Measurements from ENCODE around the gene CFHR3.
"Not testable (repeated sequence)": the region's sequence is repeated elsewhere in the genome, so short reads cannot be mapped to it uniquely, and the experiment has no call there.

CFHR3 gene

DNA sequence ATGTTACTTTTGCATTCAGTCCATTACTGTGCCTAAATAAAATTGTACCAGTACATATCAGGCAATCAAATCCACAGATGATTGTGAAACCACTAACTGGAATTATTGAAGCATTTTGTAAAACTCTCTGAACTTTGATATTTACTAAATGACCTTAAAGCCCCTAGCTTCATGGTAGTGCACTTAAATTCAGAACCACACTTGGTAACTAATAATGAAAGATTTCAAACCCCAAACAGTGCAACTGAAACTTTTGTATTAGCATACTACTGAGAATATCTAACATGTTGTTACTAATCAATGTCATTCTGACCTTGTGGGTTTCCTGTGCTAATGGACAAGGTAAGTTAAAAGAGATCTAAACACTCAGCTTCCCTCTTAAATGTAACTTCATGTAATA, at the start of gene CFHR3:
TSS of gene CFHR3 (plus strand) at position 238 of the 400 bp plus-strand sequence. CDS start at position 285, 47 bp downstream.
- DNase-seq, result no peak

DNA sequence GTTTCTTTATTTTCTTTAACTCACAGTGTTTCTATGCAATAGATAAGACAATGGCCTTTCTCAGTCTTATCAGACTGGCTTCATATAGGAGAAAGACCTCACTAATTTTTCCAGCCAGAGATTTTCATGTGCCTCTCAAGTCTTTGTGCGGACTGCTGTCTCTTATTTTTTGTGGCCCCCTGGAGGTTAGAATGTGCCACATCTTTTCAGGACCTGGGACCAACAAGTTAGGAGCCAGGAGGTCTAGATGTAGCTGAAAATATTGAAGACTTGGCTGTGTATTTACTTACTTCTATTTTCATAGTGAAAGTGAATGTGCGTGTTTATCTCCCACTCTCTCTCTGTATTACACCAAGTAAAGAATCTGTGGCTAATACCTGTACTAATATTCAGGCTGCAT, 42.1 kb upstream of the CFHR3 start:
- DNase-seq, result no peak

DNA sequence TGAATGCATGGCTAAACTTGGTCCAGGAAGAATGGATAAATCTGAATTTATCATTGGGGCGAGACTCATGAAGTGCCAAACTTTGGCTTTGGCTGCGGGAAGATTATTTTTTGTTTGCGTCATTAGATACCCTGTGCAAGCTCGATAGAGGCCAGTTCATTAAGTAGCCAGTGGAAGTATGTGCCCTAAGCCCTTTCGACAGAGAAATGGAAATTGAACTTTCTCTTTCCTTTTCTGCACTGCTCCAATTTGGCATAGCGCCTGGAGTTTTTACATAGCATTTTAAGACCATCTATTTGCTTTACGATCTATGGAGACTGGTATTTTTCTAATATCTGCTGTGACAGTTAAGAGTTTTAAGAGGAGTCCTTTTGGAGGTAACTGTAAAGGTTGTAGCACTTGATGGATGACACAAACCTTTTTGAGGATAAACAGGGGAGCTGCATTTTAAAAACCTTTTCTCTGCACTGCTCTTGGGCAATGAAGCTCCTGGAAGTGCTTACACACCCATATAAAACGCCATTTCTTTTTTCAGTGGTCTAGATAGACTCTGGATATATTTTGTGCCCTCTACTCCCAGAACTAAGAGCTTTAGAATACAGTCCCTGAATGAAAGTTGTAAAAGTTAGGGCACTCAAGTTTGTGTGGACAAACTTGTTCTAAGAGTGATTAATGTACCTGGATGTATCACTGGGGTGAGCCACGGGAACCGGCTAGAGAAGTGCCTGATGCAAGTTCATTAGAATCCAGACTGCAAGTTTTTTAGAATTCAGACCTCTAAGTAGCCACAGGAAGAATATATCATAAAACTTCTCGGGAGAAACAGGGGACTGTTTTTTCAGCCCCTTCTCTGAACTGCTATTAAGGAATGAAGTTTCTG, 41.3 kb upstream of the CFHR3 start:
- DNase-seq, result no peak

DNA sequence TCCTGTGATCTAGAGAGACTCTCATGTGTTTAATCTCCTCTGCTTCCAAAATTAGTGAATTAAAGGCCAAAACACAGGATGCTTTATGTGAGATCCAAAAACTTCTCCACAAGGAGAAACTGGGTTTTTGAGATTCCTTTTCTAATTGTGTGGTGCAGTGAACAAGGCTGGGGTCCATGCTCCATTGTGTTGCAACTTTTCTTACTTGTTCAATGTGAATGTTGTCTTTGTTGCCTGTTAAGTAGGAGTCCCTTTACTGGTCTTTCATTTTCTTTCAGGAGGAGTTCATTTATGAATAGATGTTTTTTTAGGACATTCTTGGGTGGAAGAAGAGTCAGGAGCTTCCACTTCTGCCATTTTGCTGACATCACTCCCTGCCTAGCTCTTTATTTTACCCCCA, 40.6 kb upstream of the CFHR3 start:
- DNase-seq, result no peak

DNA sequence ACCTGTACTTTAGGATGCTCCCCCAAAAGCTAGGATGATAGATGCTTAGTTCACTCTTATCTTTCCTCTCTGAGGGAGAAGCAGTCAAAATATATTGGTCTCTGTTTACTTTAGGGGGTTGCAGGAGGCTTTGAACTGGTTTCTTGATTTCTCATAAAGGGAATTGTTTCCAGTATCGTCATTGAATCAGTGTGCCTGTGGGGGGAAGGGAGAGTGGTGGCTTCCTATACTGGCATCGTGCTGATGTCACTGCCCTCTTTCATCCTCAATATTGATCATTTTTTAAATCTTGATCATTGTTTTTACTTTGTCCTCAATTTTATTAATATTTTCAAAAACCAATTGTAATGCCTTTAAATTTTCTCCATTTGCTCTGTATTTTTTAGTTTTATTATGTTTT, 40.2 kb upstream of the CFHR3 start:
- no peak for DNase-seq

DNA sequence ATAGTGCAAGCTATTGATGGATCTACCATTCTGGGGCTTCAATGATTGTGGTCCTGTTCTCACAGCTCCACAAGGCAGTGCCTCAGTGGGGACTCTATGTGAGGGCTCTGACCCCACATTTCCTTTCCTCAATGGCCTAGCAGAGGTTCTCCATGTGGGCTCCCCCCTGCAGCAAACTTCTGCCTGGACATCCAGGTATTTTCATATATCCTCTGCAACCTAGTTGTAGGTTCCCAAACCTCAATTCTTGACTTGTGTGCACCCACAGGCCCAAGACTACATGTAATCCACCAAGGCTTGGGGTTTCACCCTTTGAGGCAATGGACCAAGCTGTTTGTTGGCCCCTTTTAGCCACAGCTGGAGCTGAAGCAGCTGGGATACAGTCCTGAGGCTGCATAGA, 35.9 kb upstream of the CFHR3 start:
- DNase-seq, result no peak

DNA sequence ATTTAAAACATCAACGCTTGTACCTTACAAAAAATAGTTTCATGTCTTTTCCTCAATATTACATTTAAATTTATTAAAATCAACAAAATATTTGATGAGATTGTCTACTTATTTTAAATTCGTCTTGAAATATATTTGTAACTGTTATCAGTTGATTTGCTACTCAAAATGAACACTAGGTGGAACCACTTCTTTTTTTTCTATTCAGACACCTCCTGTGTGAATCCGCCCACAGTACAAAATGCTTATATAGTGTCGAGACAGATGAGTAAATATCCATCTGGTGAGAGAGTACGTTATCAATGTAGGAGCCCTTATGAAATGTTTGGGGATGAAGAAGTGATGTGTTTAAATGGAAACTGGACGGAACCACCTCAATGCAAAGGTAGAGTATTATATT, 31.4 kb upstream of the CFHR3 start:
- DNase-seq, result not testable (repeated sequence)

DNA sequence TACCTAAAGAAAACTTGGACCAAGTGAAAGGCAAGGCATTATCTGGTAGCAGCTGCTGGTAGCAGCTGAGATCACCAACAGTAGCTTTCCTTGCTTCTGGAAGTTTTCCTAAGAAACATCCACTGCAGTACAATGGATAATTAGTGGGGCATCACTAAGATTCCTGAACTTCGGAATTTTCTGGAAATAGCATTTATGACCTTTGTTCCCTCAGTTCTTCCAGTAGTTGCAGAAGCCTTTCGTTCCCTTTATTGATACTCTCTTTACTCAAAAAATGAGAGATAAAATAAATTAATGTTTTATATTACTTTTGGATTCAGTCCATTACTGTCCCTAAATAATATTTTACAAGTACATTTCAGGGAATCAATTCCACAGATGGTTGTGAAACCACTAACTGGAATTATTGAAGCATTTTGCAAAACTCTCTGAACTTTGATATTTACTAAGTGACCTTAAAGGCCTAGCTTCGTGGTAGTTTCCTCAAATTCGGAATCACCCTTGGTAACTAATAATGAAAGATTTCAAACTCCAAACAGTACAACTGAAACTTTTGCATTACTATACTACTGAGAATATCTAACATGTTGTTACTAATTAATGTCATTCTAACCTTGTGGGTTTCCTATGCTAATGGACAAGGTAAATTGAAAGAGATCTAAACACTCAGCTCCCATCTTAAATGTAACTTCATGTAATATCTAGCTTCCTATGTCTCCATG, 9.5 kb upstream of the CFHR3 start:
- not testable (repeated sequence) for DNase-seq

DNA sequence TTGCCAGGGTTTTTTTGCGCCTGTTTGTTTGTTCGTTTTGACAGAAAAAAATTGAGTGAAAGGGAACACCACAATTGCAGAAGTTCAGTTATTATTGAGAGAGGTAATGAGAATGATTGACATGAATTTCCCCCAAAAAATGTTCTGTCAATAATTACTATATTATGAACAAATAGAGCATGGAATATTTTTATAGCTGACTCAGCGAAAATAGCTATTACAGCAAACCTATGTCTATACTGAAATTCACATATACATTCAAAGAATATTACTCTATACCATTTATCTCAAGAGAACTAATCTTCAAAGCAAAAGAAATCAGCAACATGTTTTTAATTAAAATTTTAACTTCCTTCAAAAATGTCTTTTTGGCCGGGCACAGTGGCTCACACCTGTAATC, 4.8 kb upstream of the CFHR3 start:
- not testable (repeated sequence) for DNase-seq

DNA sequence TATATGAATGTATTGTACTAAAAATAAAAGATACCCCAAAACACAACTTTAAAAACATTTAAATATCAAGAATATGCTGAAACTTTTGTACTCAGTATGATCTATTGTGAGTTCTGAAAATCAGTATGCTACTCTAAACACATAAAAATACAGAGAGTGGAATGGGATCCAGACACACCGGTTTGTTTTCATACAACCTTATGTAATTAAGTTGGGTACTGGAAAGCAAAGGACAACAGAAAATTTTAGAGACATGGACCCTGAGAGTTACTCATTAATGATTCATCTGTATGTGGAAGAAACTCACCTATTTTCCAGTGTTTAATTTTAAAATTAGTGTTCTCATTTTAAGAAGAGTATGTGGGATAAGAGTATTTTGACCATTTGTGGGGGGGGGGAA, 927 bp upstream of the CFHR3 start:
- DNase-seq, result no peak

DNA sequence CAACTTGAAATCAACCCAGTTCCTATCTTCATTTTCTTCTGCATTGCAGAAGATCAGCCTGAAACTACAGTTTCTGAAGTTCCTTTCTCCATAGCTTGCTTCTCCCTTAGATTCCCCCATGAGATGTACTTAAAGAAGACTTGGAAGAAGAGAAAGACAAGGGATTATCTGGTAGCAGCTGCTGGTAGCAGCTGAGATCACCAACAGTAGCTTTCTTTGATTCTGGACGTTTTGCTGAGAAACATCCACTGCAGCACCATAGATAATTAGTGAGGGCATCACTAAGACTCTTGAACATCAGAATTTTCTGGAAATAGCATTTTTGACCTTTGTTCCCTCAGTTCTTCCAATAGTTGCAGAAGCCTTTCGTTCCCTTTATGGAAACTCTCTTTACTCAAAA, 465 bp upstream of the CFHR3 start:
- no peak for DNase-seq

DNA sequence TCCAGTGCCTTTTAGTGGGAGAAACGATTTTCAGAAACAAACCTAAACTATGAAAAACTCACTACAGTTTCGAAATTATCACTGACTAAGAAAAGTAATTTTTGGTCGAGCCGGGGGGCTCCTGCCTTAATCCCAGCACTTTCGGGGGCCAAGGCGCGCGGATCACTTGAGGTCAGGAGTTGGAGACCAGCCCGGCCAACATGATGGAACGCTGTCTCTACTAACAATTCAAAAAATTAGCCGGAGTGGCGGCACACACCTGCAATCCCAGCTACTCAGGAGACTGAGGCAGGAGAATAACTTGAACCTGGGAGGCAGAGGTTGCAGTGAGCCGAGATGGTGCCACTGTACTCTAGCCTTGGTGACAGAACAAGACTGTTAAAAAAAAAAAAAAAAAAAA, 3.0 kb downstream of the CFHR3 start:
- no peak for DNase-seq

DNA sequence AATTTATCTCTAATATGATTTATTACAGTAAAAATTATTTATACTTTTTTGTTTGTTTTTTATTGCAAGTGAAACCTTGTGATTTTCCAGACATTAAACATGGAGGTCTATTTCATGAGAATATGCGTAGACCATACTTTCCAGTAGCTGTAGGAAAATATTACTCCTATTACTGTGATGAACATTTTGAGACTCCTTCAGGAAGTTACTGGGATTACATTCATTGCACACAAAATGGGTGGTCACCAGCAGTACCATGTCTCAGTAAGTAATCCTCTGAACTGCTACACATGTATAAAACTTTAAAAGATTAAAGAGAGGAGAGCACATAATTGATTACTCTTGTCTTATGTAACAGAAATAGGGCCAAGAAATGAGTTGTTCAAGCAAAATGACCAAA, 4.5 kb downstream of the CFHR3 start:
- DNase-seq, result no peak

DNA sequence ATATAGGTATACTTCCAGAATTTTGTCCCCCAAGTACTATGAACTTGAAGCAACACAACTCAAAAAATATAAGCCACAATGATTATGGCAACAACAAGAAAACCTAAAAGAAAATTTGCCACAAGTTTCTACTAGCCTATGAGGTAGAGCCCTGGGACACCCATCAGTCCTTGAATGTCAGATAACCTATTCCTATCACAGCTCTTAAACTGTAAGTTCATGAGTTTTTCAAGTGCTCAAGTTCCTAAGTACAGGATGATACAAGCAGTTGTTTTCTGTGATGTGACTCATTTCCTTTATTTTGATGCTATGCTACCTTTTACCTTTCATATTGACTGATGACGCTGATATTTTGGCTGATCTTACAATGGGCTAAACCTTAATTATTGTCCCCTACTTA, 16.6 kb downstream of the CFHR3 start:
- DNase-seq, result not testable (repeated sequence)

DNA sequence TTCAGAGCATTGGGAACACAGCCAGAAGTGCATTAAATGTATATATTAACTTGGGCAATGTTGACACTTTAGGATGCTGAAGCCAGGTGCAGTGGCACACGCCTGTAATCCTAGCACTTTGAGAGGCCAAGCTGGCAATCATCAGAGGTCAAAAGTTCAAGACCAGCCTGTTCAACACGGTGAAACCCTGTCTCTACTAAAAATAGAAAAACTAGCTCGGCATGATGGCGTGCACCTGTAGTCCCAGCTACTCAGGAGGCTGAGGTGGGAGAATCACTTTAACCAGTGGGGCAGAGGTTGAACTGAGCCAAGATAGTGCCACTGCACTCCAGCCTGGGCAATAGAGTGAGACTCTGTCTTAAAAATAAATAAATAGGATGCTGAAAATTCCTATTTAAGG, 19.5 kb downstream of the CFHR3 start:
- not testable (repeated sequence) for DNase-seq

DNA sequence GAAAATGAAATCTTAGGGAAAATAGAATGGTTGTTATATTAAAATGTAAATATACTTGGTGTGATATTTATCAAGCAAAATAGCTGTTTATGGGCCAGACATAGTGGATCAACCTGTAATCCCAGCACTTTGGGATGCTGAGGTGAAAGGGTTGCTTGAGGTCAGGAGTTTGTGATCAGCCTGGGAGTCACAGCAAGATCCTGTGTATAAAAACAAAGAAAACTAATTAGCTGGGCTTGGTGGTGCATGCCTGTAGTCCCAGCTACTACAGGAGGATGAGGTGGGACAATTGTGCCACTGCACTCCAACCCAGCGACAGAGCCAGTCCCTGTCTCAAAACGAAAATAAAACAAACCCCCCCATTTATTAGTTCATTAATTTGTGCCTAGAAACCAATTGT, 23.3 kb downstream of the CFHR3 start:
- DNase-seq, result no peak

DNA sequence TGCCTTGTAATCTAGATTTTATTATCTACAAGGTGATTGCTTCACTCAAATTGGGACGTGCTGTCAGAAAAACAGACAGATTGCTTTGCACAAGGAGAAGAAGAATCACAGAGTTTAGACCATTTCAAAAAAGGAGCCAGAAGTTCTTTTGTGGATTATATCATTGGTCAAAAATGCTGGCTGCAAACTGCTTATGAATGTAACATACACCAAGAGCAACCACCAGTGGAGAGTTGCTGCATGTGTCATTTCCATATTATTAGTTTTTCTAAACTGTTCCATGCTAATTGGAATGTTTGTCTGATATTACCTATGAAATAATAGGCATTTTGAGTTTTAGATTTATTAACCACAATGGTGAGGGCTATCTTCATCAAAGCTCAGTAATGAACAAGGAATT, 27.3 kb downstream of the CFHR3 start:
- not testable (repeated sequence) for DNase-seq

DNA sequence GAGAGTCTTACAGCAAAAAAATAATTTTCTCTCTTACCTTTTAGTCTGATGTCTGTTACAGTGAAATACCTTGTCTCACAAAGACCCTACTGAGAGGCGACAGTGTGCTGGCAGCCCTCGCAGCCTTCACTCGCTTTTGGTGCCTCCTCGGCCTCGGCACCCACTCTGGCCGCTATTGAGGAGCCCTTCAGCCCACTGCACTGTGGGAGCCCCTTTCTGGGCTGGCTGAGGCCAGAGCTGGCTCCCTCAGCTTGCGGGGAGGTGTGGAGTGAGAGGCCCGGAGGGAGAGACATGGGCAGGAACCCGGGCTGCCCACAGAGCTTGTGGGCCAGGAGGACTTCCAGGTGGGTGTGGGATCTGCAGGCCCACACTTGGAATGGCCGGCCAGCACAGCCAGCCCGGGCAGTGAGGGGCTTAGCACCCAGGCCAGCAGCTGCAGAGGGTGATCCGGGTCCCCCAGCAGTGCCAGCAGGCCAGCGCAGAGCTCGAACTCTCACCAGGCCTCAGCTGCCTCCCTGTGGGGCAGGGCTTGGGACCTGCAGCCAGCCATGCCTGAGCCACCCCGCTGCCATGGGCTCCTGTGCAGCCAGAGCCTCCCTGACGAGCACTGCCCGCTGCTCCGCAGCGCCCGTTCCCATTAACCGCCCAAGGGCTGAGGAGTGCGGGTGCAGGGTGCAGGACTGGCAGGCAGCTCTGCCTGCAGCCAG, 34.0 kb downstream of the CFHR3 start:
- no peak for DNase-seq

DNA sequence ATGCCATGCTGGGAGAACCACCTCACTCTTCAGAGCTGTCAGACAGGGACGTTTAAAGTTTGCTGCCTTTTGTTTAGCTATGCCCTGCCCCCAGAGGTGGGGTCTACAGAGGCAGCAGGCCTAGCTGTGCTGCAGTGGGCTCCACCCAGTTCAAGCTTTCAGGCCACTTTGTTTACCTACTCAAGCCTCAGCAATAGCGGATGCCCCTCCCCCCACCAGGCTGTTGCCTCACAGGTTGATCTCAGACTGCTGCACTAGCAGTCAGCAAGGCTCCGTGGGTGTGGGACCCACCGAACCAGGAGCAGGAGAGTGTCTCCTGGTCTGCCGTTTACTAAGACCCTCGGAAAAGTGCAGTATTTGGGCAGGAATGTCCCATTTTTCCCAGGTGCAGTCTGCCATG, 42.8 kb downstream of the CFHR3 start:
- not testable (repeated sequence) for DNase-seq

DNA sequence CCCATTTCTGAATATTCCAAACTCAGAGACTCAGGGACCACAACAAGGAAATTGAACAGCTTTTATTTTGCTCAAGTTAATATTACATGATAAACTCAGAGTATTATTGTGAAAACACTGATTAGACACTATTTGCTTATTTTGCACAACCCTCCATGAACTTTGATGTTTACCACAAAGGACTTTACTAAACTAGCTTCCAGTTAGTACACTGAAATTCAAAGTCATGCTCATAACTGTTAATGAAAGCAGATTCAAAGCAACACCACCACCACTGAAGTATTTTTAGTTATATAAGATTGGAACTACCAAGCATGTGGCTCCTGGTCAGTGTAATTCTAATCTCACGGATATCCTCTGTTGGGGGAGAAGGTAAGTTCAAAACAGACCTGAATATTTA, 44.9 kb downstream of the CFHR3 start, which contains the start of gene CFHR1:
TSS of gene CFHR1 (plus strand) at position 201 of the 400 bp plus-strand sequence. CDS start at position 315, 114 bp downstream.
- DNase-seq, result not testable (repeated sequence)

DNA sequence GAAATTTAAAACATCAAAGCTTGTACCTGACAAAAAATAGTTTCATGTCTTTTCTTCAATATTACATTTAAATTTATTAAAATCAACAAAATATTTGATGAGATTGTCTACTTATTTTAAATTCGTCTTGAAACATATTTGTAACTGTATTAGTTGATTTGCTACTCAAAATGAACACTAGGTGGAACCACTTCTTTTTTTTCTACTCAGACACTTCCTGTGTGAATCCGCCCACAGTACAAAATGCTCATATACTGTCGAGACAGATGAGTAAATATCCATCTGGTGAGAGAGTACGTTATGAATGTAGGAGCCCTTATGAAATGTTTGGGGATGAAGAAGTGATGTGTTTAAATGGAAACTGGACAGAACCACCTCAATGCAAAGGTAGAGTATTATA, 53.2 kb downstream of the CFHR3 start:
- not testable (repeated sequence) for DNase-seq
